ENCODE measurements around the gene DENND4B.
"Not testable (repeated sequence)": the region's sequence is repeated elsewhere in the genome, so short reads cannot be mapped to it uniquely, and the experiment has no call there.

DENND4B gene

GRCh38 chr1:153946622-153947241, at the start of gene DENND4B:
TSS of gene DENND4B (minus strand) at chr1:153946718. CDS start at chr1:153944374, 2,344 bp downstream.
- peak; percentile 60 for DNase-seq

GRCh38 chr1:153995640-153996039, 49.1 kb upstream of the DENND4B start:
- no peak for DNase-seq

GRCh38 chr1:153995202-153995601, 48.7 kb upstream of the DENND4B start:
- DNase-seq: no peak

- no peak for DNase-seq
Observed at GRCh38 chr1:153991806-153992205, 45.3 kb upstream of the DENND4B start.

- DNase-seq: no peak
Observed at GRCh38 chr1:153991151-153991630, 44.7 kb upstream of the DENND4B start.

- DNase-seq: peak; percentile 98
Observed at GRCh38 chr1:153990468-153991150, 44.1 kb upstream of the DENND4B start, which contains the start of gene RPS27. TSS of gene RPS27 (plus strand) at chr1:153990762. CDS start at chr1:153990797, 35 bp downstream.

- peak; percentile 2 for DNase-seq
Observed at GRCh38 chr1:153987621-153988020, 41.1 kb upstream of the DENND4B start.

GRCh38 chr1:153985941-153986761, 39.6 kb upstream of the DENND4B start, which contains the start of gene RAB13:
TSS of gene RAB13 (minus strand) at chr1:153986339. CDS start at chr1:153986236, 103 bp downstream.
- DNase-seq: peak; percentile 62

- no peak for DNase-seq
Observed at GRCh38 chr1:153985341-153985912, 38.9 kb upstream of the DENND4B start.

- no peak for DNase-seq
Observed at GRCh38 chr1:153984123-153984894, 37.8 kb upstream of the DENND4B start.

- DNase-seq: not testable (repeated sequence)
Observed at GRCh38 chr1:153981735-153982134, 35.2 kb upstream of the DENND4B start.

GRCh38 chr1:153979091-153979490, 32.6 kb upstream of the DENND4B start:
- not testable (repeated sequence) for DNase-seq

GRCh38 chr1:153978274-153978909, 31.9 kb upstream of the DENND4B start:
- DNase-seq: no peak

GRCh38 chr1:153977250-153978240, 31.0 kb upstream of the DENND4B start, which contains the start of gene JTB:
TSS of gene JTB (minus strand) at chr1:153977674. CDS start at chr1:153977252, 422 bp downstream.
- DNase-seq: peak; percentile 74

- DNase-seq: no peak
Observed at GRCh38 chr1:153976819-153977249, 30.3 kb upstream of the DENND4B start.

GRCh38 chr1:153973525-153973924, 27.0 kb upstream of the DENND4B start:
- no peak for DNase-seq

GRCh38 chr1:153973071-153973470, 26.6 kb upstream of the DENND4B start:
- DNase-seq: no peak

- no peak for DNase-seq
Observed at GRCh38 chr1:153970346-153970745, 23.8 kb upstream of the DENND4B start.

- no peak for DNase-seq
Observed at GRCh38 chr1:153968972-153969371, 22.5 kb upstream of the DENND4B start.

GRCh38 chr1:153968408-153968807, 21.9 kb upstream of the DENND4B start:
- DNase-seq: no peak
